H1 (cell line): Measurements from ENCODE around the gene MAN1C1. TPM values are rescaled to one million over a fixed set of nuclear protein-coding genes. Genes with fewer than 3 reads are reported as not detected.

ENCODE experiments used
- BACH1 ChIP-seq: IDR thresholded peaks from 2 replicates; pipeline ENCODE4 v1.6.1; 2012; ENCODE audit warnings: low read length, improper control_type of control experiment
- CHD1 ChIP-seq: IDR thresholded peaks from 2 replicates; pipeline ENCODE4 v1.6.1; 2012; ENCODE audit warnings: low read depth, low read length, improper control_type of control experiment
- CTBP2 ChIP-seq: IDR thresholded peaks from 2 replicates; pipeline ENCODE4 v1.7.0; 2011; ENCODE audit warnings: borderline replicate concordance, mild to moderate bottlenecking, moderate library complexity, mixed read lengths, low read length; ENCODE audit not compliant: insufficient read depth, insufficient read length
- HDAC2 ChIP-seq, 2 experiments: fragments of 300-600 bp in 1 of 2; sonication (generic) in 1 of 2; IDR thresholded peaks; 2 replicates each; pipeline ENCODE4 v1.6.1; 2011 to 2012; ENCODE audit warnings: low read depth in 2 of 2, low read length in 2 of 2, mild to moderate bottlenecking in 2 of 2, moderate library complexity in 2 of 2, borderline replicate concordance in 1 of 2, inconsistent platforms in 1 of 2
- KDM4A ChIP-seq: IDR thresholded peaks from one replicate; pipeline ENCODE4 v1.7.1; 2012; ENCODE audit warnings: low read depth, mild to moderate bottlenecking, moderate library complexity, low read length, inconsistent platforms; ENCODE audit not compliant: severe bottlenecking
- RXRA ChIP-seq: IDR thresholded peaks from 2 replicates; pipeline ENCODE4 v1.6.1; 2011; ENCODE audit warnings: low read depth, mild to moderate bottlenecking, low read length, moderate library complexity; ENCODE audit not compliant: insufficient read depth
- SP4 ChIP-seq: IDR thresholded peaks from 2 replicates; pipeline ENCODE4 v1.6.1; 2012; ENCODE audit warnings: low read length, inconsistent platforms
- polyA plus RNA-seq, 7 experiments: library from polyadenylated mRNA; depleted of rRNA in 3 of 7; stranded (reverse) in 5 of 7; unstranded in 2 of 7; fragments of >200 nt in 5 of 7; fragments of 200-250 nt in 2 of 7; gene quantifications; 1 replicate in 5 of 7; 2 replicates in 1 of 7; 4 replicates in 1 of 7; pipeline versions ENCODE4 v1.2.1 to v1.2.3, GENCODE V29; 2011 to 2013; ENCODE audit warnings: missing spikeins in 2 of 7, mixed read lengths in 2 of 7
- total RNA-seq: library from RNA; stranded (reverse); fragmentation: NEBNext Ultra II Directional; extraction: Animal tissue kit (Norgen Biotek cat#: 25700); gene quantifications from 2 replicates; pipeline ENCODE4 v1.2.1, GENCODE V29; 2021
- TF ChIP-seq, protein P1 (sequence below): fragments of 300-600 bp; sonication (generic); IDR thresholded peaks from 2 replicates; pipeline ENCODE4 v1.7.1; 2012; ENCODE audit warnings: low read length, moderate library complexity, mild to moderate bottlenecking, inconsistent platforms; ENCODE audit not compliant: insufficient replicate concordance
- TF ChIP-seq, protein P2 (sequence below): IDR thresholded peaks from 2 replicates; pipeline ENCODE4 v1.6.1; 2012; ENCODE audit warnings: low read length, inconsistent platforms

MAN1C1 gene
- total and polyA plus RNA-seq, 2 of the 8 experiments (the other 6 are each of a cell fraction or from before 2014, with no cell fraction given), result 7.8 to 15.2 TPM

DNA sequence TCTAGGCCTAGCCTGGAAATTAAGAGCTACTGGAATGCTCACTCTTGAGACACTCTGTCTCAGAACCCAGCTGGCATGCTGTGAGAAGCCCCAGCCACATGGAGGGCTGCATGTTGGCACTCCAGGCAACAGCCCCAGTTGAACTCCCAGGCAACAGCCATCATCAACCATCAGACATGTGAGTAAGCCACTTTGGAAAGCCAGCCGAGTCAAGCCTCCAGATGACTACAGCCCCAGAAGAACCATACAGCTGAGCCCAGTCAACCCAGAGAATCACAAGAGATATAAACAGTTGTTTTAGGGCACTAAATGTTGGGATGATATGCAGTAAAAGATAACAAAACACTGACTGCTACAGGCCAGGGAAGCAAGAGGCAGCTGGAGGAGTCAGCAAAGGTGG lies 17.7 kb upstream of the MAN1C1 start (continued):
- TF ChIP-seq, protein P1, sequence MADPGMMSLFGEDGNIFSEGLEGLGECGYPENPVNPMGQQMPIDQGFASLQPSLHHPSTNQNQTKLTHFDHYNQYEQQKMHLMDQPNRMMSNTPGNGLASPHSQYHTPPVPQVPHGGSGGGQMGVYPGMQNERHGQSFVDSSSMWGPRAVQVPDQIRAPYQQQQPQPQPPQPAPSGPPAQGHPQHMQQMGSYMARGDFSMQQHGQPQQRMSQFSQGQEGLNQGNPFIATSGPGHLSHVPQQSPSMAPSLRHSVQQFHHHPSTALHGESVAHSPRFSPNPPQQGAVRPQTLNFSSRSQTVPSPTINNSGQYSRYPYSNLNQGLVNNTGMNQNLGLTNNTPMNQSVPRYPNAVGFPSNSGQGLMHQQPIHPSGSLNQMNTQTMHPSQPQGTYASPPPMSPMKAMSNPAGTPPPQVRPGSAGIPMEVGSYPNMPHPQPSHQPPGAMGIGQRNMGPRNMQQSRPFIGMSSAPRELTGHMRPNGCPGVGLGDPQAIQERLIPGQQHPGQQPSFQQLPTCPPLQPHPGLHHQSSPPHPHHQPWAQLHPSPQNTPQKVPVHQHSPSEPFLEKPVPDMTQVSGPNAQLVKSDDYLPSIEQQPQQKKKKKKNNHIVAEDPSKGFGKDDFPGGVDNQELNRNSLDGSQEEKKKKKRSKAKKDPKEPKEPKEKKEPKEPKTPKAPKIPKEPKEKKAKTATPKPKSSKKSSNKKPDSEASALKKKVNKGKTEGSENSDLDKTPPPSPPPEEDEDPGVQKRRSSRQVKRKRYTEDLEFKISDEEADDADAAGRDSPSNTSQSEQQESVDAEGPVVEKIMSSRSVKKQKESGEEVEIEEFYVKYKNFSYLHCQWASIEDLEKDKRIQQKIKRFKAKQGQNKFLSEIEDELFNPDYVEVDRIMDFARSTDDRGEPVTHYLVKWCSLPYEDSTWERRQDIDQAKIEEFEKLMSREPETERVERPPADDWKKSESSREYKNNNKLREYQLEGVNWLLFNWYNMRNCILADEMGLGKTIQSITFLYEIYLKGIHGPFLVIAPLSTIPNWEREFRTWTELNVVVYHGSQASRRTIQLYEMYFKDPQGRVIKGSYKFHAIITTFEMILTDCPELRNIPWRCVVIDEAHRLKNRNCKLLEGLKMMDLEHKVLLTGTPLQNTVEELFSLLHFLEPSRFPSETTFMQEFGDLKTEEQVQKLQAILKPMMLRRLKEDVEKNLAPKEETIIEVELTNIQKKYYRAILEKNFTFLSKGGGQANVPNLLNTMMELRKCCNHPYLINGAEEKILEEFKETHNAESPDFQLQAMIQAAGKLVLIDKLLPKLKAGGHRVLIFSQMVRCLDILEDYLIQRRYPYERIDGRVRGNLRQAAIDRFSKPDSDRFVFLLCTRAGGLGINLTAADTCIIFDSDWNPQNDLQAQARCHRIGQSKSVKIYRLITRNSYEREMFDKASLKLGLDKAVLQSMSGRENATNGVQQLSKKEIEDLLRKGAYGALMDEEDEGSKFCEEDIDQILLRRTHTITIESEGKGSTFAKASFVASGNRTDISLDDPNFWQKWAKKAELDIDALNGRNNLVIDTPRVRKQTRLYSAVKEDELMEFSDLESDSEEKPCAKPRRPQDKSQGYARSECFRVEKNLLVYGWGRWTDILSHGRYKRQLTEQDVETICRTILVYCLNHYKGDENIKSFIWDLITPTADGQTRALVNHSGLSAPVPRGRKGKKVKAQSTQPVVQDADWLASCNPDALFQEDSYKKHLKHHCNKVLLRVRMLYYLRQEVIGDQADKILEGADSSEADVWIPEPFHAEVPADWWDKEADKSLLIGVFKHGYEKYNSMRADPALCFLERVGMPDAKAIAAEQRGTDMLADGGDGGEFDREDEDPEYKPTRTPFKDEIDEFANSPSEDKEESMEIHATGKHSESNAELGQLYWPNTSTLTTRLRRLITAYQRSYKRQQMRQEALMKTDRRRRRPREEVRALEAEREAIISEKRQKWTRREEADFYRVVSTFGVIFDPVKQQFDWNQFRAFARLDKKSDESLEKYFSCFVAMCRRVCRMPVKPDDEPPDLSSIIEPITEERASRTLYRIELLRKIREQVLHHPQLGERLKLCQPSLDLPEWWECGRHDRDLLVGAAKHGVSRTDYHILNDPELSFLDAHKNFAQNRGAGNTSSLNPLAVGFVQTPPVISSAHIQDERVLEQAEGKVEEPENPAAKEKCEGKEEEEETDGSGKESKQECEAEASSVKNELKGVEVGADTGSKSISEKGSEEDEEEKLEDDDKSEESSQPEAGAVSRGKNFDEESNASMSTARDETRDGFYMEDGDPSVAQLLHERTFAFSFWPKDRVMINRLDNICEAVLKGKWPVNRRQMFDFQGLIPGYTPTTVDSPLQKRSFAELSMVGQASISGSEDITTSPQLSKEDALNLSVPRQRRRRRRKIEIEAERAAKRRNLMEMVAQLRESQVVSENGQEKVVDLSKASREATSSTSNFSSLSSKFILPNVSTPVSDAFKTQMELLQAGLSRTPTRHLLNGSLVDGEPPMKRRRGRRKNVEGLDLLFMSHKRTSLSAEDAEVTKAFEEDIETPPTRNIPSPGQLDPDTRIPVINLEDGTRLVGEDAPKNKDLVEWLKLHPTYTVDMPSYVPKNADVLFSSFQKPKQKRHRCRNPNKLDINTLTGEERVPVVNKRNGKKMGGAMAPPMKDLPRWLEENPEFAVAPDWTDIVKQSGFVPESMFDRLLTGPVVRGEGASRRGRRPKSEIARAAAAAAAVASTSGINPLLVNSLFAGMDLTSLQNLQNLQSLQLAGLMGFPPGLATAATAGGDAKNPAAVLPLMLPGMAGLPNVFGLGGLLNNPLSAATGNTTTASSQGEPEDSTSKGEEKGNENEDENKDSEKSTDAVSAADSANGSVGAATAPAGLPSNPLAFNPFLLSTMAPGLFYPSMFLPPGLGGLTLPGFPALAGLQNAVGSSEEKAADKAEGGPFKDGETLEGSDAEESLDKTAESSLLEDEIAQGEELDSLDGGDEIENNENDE, result no peak
- TF ChIP-seq RXRA (no peak), CTBP2 (no peak), SP4 (no peak), KDM4A (no peak), CHD1 (no peak), BACH1 (no peak), HDAC2 (IDR thresholded peaks at IDR 0.05; ENCODE audit: borderline replicate concordance in 1 of 2, low read depth in 2 of 2, low read length in 2 of 2) (no peak)
- TF ChIP-seq, protein P2, sequence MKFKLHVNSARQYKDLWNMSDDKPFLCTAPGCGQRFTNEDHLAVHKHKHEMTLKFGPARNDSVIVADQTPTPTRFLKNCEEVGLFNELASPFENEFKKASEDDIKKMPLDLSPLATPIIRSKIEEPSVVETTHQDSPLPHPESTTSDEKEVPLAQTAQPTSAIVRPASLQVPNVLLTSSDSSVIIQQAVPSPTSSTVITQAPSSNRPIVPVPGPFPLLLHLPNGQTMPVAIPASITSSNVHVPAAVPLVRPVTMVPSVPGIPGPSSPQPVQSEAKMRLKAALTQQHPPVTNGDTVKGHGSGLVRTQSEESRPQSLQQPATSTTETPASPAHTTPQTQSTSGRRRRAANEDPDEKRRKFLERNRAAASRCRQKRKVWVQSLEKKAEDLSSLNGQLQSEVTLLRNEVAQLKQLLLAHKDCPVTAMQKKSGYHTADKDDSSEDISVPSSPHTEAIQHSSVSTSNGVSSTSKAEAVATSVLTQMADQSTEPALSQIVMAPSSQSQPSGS, result no peak
